Glomerular visceral epithelial cell (primary cell): ENCODE data around the gene PTGES3L.
"Not testable (repeated sequence)": the region's sequence is repeated elsewhere in the genome, so short reads cannot be mapped to it uniquely, and the experiment has no call there.

Experiments
- DNase-seq: peaks from one replicate; pipeline ENCODE4 v3.0.0-alpha.2; 2016; ENCODE audit errors: extremely low spot score

PTGES3L gene

GRCh38 chr17:42919522-42920077 is 60.3 kb downstream of the PTGES3L start:
- not testable (repeated sequence) for DNase-seq

GRCh38 chr17:42918902-42919521 is 60.9 kb downstream of the PTGES3L start:
- DNase-seq = no peak
